NCI-H82 (cell line): ENCODE data around the gene MEF2A.

Experiments used
- DNase-seq: peaks from one replicate; lab custom pipeline; 2025; lab: John Stamatoyannopoulos, UW

MEF2A gene

DNA sequence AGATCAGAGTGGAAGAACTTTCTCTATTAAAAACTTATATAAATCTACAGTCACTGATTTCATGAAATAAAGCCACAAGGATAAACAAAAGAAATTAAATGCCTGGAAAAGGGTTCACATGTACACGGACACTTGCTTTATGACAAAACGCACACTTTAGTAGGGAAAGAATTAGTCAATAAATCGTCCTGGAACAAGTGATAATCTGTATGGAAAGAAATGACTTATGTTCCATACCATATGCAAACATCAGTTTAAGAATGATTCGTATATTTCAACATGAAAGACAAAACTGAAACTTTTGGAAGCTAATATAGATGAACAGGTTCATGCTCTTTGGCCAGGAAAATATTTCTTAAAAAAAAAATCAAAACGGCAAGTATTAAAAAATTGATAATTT lies 40.2 kb downstream of the MEF2A start:
- DNase-seq, result no peak

DNA sequence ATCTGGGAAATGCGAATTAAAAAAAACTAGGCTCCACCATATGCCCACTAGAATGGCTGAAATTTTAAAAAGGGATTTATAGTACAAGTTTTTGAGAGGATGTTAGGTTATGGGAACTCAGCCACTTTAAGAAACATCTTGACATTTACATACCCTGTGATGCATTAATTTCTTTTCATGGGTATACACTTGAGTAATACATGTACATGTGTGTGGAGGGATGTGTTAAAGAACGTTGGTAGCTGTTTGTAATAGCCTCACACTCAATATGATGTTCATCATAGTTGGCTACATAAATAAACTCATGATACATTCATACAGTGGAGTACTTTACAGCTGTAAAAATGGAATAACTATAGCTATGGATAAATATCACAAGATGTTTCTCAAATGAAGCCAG lies 40.9 kb downstream of the MEF2A start:
- no peak for DNase-seq

DNA sequence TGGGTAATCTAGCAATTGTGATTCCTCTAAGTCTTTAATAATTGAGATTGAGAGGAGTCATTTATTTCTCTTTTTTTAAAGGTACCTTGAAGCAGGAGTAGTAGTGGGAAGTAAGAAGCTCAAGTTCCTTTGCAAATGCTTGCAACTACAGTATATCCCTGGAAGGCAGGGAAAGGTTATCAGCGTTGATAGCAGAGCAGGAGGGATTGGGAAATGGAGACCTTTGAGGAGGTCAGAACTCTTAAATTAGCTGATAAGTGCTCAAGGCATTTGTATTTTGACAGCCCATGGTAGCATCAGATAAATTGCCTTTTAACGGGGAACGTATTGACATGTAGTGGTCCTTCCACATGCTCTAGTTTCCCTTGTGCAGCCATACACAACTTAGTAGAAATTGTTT lies 47.7 kb downstream of the MEF2A start:
- DNase-seq, result no peak

GRCh38 chr15:99613887-99614647 lies 48.3 kb downstream of the MEF2A start:
- no peak for DNase-seq

DNA sequence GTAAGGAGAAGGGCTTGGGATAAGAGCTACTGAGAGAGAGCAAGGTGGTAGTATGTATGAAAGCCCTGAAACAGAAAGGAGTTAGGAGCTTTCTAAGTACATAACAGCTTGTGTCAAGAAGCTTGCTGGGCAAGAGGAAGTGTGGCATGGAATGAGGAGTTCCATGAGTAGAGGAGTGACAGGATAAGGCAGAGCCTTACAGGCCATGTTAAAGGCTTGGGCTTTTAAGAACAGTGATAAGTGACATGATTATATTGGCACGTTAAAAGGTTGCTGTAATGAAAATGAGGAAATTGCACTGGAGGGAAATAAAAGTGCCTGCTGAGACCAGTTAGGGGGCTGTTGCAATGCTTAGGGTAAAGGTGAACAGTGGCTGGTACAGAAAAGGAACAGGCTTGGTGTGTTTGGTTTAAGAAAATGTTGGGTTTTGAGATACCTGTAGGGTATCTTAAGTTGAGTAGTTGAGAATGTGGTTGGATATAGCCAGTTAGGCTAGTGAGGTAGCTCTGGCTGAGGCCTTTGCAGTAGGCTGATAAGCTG lies 49.0 kb downstream of the MEF2A start:
- DNase-seq, result no peak

DNA sequence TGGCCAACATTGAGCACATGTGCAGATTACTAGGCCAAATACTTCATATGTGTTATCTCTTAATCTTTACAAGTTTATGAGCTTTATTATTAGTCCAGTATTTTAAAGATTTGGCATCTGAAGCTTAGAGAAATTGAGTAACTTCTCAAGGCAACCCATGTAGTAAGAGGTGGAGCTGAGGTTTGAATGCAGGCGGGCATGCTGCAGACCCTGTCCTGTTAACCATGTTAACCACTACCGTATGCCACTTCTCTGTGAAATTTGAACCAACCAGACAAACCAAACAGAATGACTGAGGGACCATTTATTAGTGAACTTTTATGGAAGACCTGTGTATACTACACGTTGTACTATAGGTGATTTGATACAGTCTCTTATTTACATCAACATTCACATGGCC lies 49.7 kb downstream of the MEF2A start:
- no peak for DNase-seq

DNA sequence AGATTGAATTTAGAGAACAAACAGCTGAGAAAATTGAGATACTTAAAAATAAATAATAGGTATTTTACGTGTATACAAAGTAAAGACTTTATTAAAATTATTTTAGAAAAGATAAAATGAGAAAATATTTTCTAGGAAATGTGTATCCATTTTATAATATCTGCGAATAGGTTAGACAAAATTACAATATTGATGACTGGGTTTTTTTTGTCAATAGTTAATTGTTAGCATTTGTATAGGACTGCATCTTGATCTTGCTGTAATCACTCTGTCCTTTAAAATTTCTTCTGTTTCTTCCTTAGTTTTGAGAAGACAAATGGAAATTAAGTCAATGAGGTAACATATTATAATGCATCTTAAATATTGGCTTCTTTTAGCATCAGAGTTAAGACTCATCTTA lies 50.3 kb downstream of the MEF2A start:
- no peak for DNase-seq

DNA sequence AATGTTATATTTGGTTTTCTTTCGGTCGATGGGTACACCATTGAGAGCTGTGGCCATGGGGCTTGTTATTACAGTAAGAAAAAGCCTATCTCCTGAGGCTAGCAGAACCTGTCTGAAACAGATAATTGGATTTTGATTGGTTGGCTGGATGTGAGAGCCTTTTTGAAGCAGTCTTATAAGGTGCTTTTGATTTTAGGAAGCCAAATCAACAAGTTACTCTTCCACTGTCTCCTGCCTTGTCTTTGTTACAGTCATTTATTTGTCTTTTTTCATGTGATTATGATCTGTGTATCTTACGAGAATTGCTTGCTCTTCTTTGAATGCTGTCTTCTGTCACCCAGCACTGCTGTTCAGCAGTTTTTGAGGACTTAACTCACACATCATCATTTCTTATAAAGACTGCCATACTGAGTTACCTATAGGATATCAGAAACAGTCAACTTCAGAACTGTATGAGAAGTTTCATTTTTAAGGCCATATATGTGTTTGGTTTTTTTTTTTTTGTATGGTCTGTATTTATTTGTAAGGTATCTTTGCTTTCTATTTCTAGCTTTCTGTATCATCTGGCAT lies 51.1 kb downstream of the MEF2A start:
- peak; percentile 80 for DNase-seq

GRCh38 chr15:99618941-99619411 lies 53.2 kb downstream of the MEF2A start:
- DNase-seq, result peak; percentile 19

DNA sequence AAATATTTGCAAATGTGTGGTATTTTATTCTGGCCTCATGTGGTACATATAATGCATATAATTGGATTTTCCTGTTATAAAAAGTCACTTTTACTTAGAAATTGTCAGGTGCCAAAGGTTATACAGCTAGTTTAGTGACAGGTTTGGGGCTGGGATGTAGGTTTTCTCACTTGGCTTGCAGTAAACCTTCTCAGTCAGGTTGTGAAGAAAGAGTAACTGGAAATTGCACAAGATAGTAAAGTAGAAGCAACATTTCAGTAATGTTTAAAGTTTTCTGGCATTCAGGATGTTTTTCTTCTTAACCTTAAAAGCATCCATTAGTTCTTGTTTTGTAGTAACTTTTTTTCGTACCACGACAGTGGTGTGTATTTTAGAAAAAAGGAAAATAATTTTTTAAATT lies 53.9 kb downstream of the MEF2A start:
- no peak for DNase-seq

DNA sequence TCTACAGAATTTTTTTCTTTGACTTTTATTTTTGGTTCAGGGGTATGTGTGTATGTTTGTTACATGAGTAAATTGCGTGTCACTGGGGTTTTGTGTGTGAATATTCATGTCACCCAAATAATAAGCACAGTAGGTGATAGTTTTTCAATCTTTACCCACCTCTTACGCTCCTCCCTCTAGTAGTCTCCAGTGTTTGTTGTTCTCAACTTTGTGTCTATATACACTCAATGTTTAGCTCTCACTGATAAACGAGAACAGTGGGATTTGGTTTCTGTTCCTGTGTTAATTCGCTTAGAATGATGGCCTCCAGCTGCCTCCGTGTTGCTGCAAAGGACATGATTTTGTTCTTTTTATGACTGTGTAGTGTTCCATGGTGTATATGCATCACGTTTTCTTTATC lies 54.4 kb downstream of the MEF2A start:
- DNase-seq, result no peak

DNA sequence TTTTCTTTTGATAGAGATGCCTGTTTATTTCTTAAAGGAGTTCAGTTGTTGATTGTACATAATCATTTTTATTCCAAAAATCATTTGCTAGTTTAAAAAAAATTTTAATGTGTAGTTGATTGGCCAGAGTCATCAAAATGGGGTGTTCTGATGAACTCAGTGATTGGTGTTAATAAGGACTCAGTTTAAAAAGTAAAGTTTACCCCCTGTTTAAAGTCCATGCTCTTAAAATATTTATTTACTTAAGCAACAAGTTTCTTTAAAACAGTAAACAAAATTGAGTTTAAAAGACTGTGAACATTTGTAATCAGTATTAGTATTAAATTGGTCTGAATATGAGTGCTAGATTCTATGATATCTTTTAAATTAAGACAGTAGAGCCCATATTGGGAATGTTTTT lies 56.0 kb downstream of the MEF2A start:
- no peak for DNase-seq

GRCh38 chr15:99628374-99629001 lies 62.7 kb downstream of the MEF2A start:
- DNase-seq, result no peak

GRCh38 chr15:99630607-99631131 lies 64.9 kb downstream of the MEF2A start:
- no peak for DNase-seq

DNA sequence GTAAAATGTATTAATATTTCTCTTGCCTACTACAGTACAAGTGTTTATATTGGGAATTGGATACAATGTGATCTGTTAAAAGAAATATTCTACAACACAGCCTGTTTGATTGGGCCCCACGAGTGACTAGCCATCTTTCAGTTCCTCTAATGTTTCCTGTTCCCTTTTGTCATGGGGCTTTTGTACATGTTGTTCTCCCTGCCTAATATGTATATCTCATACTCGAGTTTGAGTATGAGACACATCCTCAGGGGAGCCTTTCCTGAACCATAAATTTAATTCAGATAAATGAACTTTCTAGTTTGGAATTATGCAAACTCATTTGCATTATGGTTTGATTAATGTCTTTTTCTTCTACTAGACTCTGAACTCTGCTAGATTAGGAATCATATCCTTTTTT lies 65.5 kb downstream of the MEF2A start:
- DNase-seq, result no peak

DNA sequence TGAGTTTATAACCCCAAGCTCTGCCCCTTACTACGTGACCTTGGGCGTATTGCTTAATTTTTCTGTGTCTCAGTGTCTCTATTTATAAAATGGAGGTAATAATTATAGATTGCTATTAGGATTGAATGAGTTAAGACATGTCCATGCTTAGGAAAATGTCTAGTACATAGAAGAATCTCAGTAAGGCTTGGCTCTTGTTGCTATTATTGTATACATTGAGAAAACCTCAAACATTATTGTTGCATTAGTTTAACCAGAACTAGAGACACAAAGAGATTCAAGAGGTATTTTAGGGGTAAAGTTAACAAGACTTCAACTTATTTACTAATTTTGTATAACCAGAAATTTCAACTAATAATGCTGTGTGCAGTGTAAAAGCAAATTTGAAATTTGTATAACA lies 66.7 kb downstream of the MEF2A start:
- no peak for DNase-seq

DNA sequence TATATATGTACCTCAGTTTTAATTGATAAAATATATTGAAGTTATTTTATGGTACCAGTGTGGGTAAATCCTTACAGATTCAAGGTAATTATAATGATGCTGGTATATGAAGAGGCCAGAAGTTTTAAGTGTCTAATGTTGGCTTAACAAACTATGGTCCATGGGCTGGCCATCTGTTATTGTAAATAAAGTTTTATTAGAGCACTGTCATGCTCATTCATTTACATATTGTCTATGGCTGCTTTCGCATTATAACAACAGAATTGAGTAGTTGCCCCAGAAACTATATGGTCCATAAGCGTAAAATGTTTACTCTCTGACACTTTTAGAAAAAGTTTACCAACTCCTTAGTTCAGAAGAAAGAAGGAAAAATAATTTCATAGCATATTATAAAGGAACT lies 67.9 kb downstream of the MEF2A start:
- DNase-seq, result no peak

DNA sequence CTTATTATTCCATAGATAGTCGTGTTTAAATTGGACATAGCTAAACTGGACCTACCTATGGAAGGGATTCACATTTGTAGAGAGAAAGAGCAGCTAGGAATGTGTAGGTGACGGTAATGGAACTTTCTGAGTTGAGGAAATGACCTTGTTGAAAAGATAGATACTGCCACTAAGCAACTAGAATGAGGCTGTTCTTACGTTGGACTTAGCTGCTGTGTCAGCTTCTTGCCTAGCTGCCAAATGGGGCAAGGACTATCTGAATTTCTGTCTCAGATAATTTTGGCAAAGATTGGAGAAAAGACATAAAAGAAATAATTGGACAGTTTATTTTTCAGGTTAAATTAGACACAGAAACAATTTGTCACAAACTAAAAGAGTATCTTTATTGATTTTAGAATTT lies 68.8 kb downstream of the MEF2A start:
- no peak for DNase-seq

DNA sequence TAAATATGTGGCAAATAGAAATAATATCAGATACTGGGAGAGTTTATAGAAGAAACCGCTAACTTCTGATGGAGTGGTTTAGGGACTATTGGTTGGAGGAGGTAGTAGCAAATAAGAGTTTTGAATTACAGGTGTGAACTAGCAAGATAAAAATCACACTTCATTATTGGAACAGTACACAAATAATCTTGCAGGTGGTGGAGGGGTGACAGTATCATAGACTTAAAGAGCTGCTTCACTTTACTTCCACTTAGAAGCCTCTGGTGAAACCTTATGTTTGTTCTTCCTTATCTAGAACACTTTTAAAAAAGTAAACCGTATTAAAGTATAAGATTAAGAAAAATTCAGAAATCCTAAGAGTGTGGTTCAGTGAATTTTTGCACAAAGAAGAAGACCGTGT lies 69.4 kb downstream of the MEF2A start:
- DNase-seq, result no peak

- DNase-seq, result no peak
These were observed 70.0 kb downstream of the MEF2A start for GRCh38 chr15:99635794-99636193.

- no peak for DNase-seq
These were observed 79.2 kb downstream of the MEF2A start for GRCh38 chr15:99644913-99645542.

DNA sequence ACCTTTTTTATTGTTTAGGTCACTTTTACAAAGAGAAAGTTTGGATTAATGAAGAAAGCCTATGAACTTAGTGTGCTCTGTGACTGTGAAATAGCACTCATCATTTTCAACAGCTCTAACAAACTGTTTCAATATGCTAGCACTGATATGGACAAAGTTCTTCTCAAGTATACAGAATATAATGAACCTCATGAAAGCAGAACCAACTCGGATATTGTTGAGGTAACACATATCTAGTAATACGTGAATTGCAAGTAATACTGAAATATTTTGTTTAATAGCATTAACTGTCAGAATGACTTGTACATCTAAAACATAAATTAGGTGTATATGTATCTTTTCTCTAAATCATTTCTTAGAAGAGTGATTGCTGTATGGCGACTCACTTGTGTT lies 79.8 kb downstream of the MEF2A start:
- DNase-seq, result no peak

DNA sequence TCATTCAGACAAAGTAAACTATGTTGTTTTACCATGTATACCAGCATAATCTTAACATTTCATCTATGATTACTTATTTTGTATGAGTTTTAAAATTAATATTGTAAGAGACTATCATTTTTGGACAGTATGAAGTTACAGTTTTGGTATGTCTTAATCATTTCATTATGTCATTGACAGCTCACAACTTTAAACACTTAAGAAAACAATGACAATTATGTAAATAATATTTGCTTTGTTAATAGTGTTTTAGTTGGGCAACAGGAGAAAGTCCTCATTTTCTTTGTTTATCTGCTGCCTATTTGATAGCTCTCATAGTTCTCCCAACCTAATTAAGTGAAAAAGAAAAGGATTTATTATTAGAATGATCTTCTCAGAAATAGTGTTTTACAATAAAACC lies 80.2 kb downstream of the MEF2A start:
- no peak for DNase-seq
